Hematopoietic multipotent progenitor cell treated with erythropoietin and hydrocortisone succinate and interleukin-3 and kit ligand, for 17 days (in vitro differentiated cells): ENCODE data around the gene ABLIM1.

Source experiments
- DNase-seq: peaks from one replicate; pipeline ENCODE4 v3.0.0-alpha.2; 2015; ENCODE audit warnings: low spot score

The ABLIM1 gene

GRCh38 chr10:114387784-114388183 lies 270.3 kb downstream of the ABLIM1 start:
- no peak for DNase-seq

GRCh38 chr10:114386452-114386851 lies 271.6 kb downstream of the ABLIM1 start:
- no peak for DNase-seq

GRCh38 chr10:114385557-114385956 lies 272.5 kb downstream of the ABLIM1 start:
- no peak for DNase-seq

GRCh38 chr10:114384601-114385000 lies 273.5 kb downstream of the ABLIM1 start:
- no peak for DNase-seq

- DNase-seq, result no peak
Measured at GRCh38 chr10:114384181-114384580, 273.9 kb downstream of the ABLIM1 start.
